GM12873 (cell line): ENCODE results near the gene CORO6.

ENCODE experiments used
- CTCF ChIP-seq: IDR thresholded peaks from 2 replicates; pipeline ENCODE4 v1.5.1; 2012; ENCODE audit warnings: low read depth, mild to moderate bottlenecking, moderate library complexity, low read length, control low read depth; ENCODE audit not compliant: insufficient read depth; ENCODE audit errors: missing control alignments

CORO6 gene

GRCh38 chr17:29567554-29568330 lies 55.0 kb downstream of the CORO6 start:
- TF ChIP-seq CTCF, result peak; percentile 58

- TF ChIP-seq CTCF, result no peak
Observed at GRCh38 chr17:29567304-29567553, 55.5 kb downstream of the CORO6 start.

GRCh38 chr17:29566473-29567303 lies 56.0 kb downstream of the CORO6 start, which contains the start of gene ABHD15:
ABHD15 (minus strand) TSS chr17:29567037; CDS start chr17:29566966, 71 bp downstream.
- TF ChIP-seq CTCF, result no peak

- TF ChIP-seq CTCF, result no peak
Observed at GRCh38 chr17:29565643-29566472, 56.9 kb downstream of the CORO6 start.
